GM18526 (cell line): ENCODE results near the gene AHCTF1.

Experiments
- POLR2A ChIP-seq: IDR thresholded peaks from 3 replicates; pipeline ENCODE4 v1.6.1; 2011; ENCODE audit not compliant: insufficient read length; ENCODE audit errors: extremely low read depth

AHCTF1 gene

DNA sequence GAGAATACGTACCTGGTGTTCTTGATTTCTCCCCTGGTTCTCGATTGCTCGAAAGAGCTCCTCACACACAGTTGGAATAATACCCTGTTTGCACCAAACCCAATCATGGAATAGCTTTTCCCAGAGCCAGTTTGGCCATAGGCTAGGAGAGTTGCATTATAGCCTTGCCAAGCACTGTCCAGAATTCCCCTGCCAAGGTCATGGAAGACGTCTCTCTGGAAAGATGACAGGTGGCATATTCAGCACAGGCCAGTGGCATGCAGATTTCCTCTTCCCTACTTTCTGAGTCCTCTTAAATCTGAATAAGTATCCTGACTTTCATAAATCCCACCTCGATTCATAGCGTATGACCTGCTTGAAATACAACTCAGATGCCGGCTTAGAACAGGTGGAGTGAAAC, 111.1 kb downstream of the AHCTF1 start:
- no peak for TF ChIP-seq POLR2A

DNA sequence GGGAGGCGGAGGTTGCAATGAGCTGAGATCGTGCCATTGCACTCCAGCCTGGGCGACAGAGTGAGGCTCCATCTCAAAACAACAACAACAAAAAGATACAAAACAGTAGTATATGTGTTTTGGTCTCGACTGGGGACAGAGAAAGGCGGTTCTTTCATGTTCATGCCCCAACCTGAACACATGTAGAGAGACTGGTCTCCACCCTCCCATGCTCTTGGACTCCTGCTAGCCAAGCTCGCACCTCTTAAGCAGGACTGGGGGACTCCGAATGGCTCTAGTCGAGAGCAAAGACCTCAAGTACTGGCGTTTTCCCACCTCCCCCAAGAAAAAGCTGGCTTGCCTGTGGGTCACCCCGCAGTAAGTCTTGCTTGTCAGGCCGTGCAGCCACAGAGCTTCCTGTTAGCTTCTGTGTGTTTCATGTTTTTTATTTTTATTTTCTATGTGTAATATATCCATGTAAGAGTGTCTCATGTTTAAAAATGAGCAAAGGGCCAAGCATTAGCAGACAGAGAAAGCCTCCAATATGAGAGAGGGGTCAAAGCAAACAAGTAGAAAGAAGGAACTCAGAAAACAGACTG, 116.0 kb downstream of the AHCTF1 start:
- TF ChIP-seq POLR2A, result no peak

DNA sequence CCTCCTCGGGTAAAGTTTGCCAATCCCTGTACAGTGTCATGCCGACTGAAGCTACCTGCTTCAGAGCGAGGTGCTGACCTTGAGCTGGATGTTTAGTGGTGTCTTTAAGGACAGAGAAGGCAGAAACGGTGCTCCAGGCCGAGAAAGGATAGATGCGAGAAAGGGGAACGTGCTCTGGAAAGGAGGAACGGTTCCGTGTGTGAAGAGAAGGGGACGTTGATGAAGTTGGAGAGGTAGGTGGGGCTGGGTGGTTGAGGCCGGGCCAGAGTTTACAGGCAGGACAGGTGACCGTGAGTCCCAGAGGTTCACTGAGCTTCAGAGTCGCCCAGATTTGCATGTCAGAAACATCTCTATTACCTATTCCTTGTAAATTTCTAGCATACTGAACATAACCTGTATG, 116.9 kb downstream of the AHCTF1 start:
- no peak for TF ChIP-seq POLR2A

DNA sequence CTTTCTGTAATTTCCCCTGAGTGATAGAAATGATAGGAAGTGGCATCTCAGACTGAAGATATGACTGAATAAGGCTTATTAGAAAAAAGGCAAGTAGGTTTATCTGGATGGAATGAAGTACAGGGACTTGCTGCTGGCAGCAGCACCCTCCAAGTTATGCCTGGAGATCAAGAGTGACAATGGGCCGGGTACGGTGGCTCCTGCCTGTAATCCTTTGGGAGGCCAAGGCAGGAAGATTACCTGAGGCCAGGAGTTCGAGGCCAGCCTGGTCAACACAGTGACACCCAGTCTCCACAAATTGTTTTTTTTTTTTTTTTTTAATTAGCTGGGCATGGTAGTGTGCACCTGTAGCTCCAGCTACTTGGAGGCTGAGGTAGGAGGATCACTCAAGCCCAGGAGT, 119.8 kb downstream of the AHCTF1 start:
- TF ChIP-seq POLR2A, result no peak

DNA sequence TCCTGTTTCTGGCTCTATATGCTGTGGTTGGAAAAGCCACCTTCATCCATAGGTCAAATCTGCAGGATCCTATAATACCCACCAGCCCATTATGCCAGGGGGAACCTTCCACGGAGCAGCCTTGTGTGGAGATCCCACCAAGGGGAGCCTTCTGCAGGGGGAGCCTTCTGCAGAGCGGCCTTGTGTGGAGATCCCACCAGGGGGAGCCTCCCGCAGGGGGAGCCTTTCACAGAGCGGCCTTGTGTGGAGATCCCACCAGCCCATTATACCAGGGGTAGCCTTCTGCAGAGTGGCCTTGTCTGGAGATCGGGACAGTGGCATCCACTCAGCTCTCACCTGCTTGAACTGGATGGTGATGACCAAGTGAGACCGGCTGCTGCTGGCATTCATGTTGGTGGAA, 122.3 kb downstream of the AHCTF1 start:
- TF ChIP-seq POLR2A, result no peak

DNA sequence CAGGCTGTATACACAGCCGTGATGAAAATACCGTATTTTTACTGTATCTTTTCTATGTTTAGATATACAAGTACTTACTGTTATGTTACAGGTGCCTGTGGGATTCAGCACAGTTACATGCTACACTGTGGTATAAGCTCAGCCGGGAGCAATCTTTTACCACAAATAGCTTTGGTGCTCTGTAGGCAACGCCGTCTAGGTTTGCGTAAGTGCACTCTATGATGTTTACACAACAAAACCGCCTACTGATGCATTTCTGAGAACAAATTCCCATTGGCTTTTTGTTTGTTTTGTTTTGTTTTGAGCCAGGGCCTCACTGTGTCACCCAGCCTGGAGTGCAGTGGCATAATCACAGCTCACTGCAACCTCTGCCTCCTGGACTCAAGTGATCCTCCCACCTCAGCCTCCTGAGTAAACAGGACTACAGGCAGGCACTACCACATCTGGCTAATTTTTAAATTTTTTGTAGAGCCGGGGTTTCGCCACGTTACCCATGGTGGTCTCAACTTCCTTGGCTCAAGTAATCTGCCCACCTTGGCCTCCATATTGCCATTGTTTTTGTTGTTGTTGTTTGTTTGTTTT, 126.5 kb downstream of the AHCTF1 start:
- TF ChIP-seq POLR2A, result no peak

DNA sequence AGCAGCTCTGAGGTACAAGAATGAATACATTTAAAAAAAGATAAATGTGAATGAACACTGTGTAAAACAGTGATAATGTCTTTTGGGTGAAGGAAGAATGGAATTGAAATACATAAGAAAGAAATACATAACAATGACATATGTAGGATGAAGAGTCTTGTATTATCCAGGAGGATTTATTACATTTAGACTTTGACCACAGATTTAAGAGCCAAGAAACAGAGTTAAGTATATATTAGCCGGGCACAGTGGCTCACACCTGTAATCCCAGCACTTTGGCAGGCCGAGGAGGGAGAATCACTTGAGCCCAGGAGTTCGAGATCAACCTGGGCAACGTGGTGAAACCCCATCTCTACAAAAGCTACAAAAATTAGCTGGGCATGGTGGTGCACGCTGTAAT, 127.9 kb downstream of the AHCTF1 start:
- no peak for TF ChIP-seq POLR2A

DNA sequence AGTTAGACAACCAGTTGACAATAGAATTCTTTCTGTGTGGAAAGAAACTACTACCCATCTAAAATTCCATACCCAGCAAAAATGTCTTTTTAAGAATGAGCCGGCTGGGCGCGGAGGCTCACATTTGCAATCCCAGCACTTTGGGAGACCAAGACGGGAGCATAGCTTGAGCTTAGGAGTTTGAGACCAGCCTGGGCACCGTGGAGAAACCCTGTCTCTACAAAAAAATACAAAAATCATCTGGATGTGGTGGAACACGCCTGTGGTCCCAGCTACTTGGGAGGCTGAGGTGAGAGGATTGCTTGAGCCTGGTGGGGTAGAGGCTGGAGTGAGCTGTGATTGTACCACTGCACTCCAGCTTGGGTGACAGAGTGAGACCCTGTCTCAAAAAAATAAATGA, 128.4 kb downstream of the AHCTF1 start:
- TF ChIP-seq POLR2A, result no peak

DNA sequence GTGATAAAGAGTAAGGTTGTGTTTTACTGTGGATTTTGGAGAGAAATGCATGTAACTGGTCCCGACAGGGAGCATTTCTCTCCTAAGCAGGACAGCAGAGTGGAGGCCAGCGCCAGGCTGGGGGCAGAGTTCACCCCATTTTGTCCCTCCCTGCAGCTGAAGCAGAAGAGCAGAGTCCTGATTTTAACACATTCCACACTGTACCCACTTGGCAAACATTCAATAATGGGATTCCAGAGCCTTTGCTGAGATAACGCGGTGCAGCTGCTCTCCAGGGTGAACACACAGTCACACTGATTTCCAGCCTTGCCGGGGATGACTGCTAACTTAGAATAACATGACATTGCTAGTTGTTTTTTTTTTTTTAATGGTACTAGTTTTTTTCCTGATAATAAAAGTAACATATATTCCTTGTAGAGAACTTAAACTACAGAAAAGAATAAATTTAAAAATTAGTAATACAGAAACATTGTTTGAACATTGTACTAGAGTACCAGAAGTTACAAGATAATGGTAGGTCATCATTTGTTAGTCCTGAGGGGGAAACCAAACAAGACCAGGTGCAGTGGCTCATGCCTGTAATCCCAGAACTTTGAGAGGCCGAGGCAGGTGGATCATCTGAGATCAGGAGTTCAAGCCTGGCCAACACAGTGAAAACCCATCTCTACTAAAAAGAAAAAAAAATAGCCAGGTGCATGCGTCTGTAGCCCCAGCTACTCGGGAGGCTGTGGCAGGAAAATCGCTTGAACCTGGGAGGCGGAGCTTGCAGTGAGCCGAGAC, 130.3 kb downstream of the AHCTF1 start:
- TF ChIP-seq POLR2A, result no peak

DNA sequence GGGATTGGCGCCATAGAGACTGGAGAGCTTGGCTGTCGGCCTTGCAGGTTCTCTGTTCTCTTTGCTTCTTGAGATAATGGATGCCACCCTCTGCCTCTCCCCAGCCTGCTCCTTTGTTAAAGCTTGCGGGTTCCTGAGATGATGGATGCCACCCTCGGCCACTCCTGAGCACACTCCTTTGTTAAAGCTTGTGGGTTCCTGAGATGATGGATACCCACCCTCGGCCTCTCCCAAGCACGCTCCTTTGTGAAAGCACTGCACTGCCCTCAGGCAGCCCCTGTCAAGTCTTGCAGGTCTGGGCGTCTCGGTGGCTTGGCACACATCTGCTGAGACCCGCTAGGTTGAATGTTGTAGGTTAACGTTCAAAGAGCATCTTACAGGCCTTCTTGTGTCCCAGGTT, 131.0 kb downstream of the AHCTF1 start:
- no peak for TF ChIP-seq POLR2A

DNA sequence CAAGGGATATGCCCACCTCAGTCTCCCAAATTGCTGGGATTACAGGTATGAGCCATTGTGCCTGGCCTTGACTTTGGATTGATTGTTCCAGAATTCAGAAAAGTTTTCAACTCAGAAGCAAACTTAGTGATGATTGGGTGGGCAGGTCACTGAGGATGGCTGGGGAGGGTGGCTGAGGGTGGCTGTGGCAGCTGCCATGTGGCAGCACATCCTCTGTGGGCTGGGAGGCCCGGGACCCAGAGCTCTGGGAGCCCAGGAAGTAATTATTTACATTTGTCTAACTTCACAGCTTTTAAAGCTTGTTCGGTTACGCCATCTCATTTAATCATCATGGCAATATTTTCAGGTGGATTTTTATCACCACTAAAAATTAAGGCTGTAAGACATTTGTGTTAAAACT, 131.4 kb downstream of the AHCTF1 start:
- no peak for TF ChIP-seq POLR2A

DNA sequence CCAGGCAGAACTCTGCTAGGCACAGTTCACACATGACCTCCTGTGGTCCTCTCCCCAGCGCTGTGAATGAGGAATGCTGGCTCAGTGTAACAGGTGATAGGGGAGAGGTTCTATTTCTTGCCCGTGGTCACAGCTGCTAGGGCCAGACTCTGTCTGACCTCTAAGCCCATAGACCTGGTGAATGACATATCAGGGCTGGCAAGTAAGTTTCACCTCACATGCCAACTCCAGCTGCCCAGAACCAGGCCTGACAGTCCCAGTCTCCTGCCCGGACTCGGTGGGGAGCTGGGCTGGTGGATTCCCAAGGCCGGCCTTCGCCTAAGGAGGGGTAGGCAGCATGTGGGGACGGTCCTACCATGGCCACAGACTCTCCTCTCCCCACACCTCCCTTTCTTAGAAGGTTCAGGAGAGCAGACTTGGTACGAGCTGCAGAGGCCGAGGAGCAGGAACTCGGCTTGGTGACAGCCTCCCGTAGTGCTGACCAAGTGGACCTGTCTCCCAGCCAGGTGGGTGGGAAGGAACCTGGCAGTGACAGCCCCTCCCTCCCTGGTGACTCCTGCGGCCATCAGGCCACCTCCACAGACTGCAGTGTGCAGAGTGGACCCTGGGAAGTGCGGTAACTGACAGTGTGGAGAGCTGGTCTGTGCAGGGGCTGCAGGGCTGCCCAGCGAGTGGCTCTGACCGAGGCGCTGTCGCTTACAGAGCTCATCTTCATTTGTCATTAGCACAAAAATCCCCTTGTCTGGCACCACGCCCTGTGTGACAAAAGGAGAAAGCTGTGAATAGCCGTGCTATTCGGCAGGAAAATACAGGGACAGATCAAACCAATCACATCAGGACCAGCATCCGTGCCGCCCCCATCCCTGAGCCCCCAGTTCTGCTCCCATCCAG, 132.9 kb downstream of the AHCTF1 start:
- TF ChIP-seq POLR2A, result no peak

DNA sequence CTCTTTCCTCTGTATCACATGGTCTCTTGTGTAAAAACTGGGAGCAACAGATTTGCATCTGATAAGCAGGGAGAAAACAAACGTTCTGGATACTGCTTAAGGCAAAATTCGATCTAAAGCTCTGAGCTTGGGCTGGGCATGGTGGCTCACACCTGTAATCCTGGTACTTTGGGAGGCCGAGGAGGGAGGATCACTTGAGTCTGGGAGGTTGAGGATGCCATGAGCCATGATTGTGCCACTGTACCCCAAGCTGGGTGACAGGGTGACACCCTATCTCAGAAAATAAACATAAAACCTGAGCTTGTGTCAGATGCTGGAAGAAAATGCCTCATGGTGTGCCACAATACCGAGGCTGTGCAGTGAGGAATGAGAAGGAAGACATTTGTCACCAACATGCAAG, 133.6 kb downstream of the AHCTF1 start:
- no peak for TF ChIP-seq POLR2A

DNA sequence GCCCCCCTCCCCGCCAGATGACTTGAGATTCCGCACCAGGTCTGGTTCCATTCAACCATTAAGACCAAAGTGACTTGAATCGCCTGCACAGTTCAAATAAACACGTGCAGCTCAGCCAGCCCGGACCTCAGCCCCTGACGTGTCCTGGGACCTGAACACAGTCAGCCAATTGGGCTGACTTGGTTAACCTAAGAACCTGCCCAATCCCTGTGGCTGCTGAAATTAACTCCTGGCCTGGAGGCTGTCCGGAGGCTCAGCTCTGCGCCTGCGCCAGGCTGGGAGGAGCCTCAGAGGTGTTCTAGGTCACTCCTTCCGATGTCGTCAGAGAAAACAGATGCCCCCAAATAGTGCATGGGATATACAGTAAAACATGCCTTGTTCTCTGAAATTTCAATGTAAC, 134.2 kb downstream of the AHCTF1 start:
- TF ChIP-seq POLR2A, result no peak

DNA sequence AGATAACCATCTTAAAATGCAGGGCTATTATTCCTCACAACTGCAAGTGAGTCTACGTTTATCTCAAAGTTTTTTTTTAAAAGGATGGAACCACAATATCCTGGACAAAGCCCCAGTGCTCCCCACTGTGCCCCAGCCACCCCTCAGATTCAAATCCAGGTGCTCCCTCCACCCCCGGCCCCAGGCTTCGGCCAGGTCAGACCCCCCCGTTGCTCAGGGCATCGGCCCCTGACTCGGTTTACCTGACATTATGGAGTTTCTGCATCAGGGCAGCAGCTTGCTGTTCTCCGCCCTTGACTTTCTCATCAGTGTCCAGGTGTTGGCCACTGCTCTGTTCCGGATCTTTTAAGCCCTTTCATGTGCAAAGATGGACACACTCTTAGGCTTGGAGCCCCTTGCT, 134.6 kb downstream of the AHCTF1 start:
- TF ChIP-seq POLR2A, result no peak
